Lower leg skin (tissue), 4 donors: ENCODE data around the gene CUEDC2. TPM values are rescaled to one million over a fixed set of nuclear protein-coding genes. Genes with fewer than 3 reads are reported as not detected.
A peak's percentile ranks its signal among the peaks of the same experiment; 100 is the strongest.
"Not testable (repeated sequence)": the region's sequence is repeated elsewhere in the genome, so short reads cannot be mapped to it uniquely, and the experiment has no call there.

Experiments
- DNase-seq, 2 donors: peaks; one replicate each; pipeline ENCODE4 v3.0.0-alpha.2; 2019; ENCODE audit warnings: low spot score in 2 of 2
- H3K4me3 ChIP-seq: fragments of 200-600 bp; sonication (generic); 2 replicates; pipeline ENCODE4 v1.5.1; 2017; ENCODE audit warnings: mild to moderate bottlenecking, low read depth; ENCODE audit not compliant: poor library complexity, severe bottlenecking
- CTCF ChIP-seq, 3 donors: fragments of 450-650 bp; IDR thresholded peaks; one replicate each; pipeline ENCODE4 v1.5.1; 2016; ENCODE audit warnings: antibody characterized with exemption in 3 of 3, mild to moderate bottlenecking in 3 of 3, moderate library complexity in 2 of 3
- POLR2A ChIP-seq, 2 donors: fragments of 450-650 bp; IDR thresholded peaks; one replicate each; pipeline ENCODE4 v1.6.1; 2016 to 2017; ENCODE audit warnings: antibody characterized with exemption in 2 of 2, mild to moderate bottlenecking in 1 of 2, moderate library complexity in 1 of 2
- WGBS, 2 donors: methylation state at CpG; one replicate each; pipeline ENCODE4 v1.1.5; 2018; 5-methylcytosine and 5-hydroxymethylcytosine counted together
- intact Hi-C: fragments of 100-400 bp; cut with DNase I; formaldehyde crosslinking; loops from one replicate; pipeline ENCODE4 v1.15.0; 2023; ENCODE audit warnings: low total_unique reads
- total RNA-seq, 4 donors: library from RNA; depleted of rRNA; stranded (reverse); fragments of >200 nt; gene quantifications; one replicate each; pipeline ENCODE4 v1.1.0, GENCODE V29; 2016

Gene CUEDC2
- total RNA-seq, 4 donors from 2014 or later = 30.3 to 51.2 (median 32.7) TPM

GRCh38 chr10:102458656-102459055, 26.3 kb upstream of the CUEDC2 start:
- no peak overlapping the region for H3K4me3 ChIP-seq
- 84% methylated on average over 4 of the region's 4 CpGs for WGBS, 2 donors
- intact Hi-C loops = no loop called here
- DNase-seq = no peak
- TF ChIP-seq POLR2A (IDR thresholded peaks at IDR 0.05) = no peak
- TF ChIP-seq CTCF (IDR thresholded peaks at IDR 0.05) = no peak

DNA sequence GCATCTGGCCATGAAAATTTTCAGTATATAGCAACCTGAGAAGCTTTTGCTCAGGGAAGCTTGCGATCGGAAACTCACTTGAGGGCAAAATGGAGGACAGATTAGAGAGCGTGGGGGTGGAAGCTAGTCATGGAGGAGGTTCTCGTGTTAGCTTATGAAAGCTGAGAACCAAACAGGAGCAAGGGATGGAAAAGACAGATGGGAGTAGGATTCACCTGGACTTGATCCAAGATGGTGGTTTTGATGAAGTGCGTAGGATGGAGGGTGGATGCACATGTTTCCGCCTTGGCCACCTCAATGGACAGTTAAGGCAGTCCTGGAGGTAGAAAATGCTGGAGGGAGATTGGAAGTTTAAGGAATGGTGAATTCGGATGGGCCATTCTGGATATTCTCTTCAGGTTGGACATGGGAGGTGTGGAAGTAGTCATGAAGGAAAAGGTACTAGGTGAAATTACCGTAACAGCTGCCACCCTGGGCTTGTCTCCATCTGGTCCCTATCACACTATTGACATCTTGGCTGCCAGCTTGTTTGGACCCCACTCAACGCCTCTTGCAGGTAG, 25.3 kb upstream of the CUEDC2 start:
- 74 to 78% methylated on average over 9 of the region's 9 CpGs for WGBS, 2 donors
- H3K4me3 ChIP-seq = no peak overlapping the region
- intact Hi-C loops = no loop called here
- no peak for DNase-seq
- TF ChIP-seq CTCF (IDR thresholded peaks at IDR 0.05) = no peak
- TF ChIP-seq POLR2A (IDR thresholded peaks at IDR 0.05) = no peak

DNA sequence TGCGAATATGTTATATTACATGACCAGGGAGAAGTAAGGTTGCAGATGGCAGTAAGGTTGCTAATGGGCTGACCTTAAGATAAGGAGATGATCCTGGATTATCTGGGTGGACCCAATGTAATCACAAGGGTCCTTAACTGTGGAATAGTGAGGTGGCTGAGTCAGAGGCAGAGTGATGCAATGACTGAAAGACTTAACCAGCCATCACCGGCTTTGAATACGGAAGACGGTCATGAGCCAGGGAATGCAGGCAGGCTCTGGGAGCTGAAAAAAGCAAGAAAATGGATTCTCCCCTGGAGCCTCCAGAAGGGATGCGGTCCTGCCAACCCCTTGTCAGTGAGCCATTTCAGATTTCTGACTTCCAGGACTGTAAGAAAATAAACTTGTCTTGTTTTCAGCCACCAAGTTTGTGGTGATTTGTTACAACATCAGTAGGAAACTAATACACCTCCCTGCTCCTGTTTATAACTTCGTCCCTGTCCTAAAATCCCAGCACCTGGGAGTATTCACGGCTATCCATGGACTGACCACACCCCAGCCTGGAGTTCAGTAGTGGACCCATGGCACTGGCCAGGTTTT, 23.6 kb upstream of the CUEDC2 start:
- no peak overlapping the region for H3K4me3 ChIP-seq
- no peak for DNase-seq
- intact Hi-C loops = no loop called here
- TF ChIP-seq CTCF (IDR thresholded peaks at IDR 0.05) (no peak), POLR2A (IDR thresholded peaks at IDR 0.05) (no peak)
- 59 to 72% methylated on average over 7 of the region's 7 CpGs for WGBS, 2 donors

GRCh38 chr10:102454662-102455487, 22.5 kb upstream of the CUEDC2 start:
- H3K4me3 ChIP-seq, DNase-seq, intact Hi-C loops: not testable (repeated sequence)
- WGBS, 2 donors = 76 to 81% methylated on average over 13 of the region's 13 CpGs

DNA sequence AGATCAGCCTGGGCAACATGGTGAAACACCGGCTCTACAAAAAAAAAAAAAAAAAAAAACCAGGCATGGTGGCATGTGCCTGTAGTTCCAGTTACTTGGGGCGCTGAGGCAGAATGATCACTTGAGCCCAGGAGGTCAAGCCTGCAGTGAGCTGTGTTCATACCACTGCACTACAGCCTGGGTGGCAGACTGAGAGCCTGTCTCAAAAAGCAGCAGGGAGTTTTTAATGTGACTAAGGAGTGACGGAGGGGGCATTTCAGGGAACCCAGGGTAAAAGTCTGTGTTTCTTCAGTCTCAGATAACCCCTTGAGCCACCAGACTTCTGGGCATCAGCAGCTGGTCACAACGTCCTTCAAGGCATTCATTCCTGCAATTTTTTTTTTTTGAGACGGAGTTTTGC, 21.1 kb upstream of the CUEDC2 start:
- H3K4me3 ChIP-seq = no peak overlapping the region
- DNase-seq = no peak
- intact Hi-C loops = no loop called here
- WGBS, 2 donors = 88 to 92% methylated on average over 5 of the region's 5 CpGs
- TF ChIP-seq CTCF (IDR thresholded peaks at IDR 0.05) = no peak
- TF ChIP-seq POLR2A (IDR thresholded peaks at IDR 0.05) = no peak

DNA sequence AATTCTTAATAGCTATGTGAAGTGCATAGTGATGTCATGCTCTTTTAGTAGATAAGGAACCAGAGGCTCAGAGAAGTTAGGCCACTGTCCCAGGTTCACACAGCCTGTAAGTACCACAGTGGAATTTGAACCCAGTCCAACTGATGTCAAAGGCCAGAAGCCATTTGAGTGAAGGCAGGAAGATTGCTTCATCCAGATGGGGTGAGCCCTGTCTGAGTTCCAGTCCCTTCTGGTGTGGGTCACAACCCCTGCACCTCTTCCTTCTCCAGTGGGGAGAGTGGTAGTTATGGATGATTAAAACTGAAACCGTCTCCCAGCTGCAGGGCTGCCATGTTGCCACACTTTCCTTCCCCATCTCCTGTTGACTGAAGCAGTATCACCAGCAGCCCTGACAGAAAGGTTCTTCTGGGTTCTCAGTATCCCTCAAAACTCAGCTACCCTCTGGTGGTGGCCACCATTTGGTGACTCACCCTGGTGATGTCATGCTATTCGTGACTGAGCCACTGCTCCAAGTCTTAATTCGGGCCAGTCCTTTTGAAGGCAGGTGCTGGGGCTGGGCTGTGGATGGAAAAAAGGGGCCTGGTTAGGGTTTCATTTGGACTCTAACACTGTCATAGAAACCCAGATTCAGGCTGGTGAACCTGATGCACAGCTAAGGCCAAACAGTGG, 20.4 kb upstream of the CUEDC2 start:
- peak in 1 of 2 donors; percentile 85 for DNase-seq
- no peak overlapping the region for H3K4me3 ChIP-seq
- intact Hi-C loops = no loop called here
- TF ChIP-seq CTCF (IDR thresholded peaks at IDR 0.05) (no peak), POLR2A (IDR thresholded peaks at IDR 0.05) (no peak)
- WGBS, 2 donors = 38 to 40% methylated on average over 3 of the region's 3 CpGs
